Neuronal stem cell (in vitro differentiated cells): ENCODE measurements around the gene LRP4.

Experiments used
- DNase-seq: peaks from one replicate; pipeline ENCODE4 v3.0.0-alpha.2; 2013; ENCODE audit warnings: low spot score
- H2AFZ ChIP-seq: one replicate; pipeline ENCODE4 v1.6.1; 2013; ENCODE audit warnings: mild to moderate bottlenecking, low read length, inconsistent platforms
- H2AK5ac ChIP-seq: 2 replicates; pipeline ENCODE4 v1.6.1; 2013; ENCODE audit warnings: low read depth, mild to moderate bottlenecking, inconsistent platforms, low read length, moderate library complexity, mixed read lengths
- H2BK120ac ChIP-seq: 2 replicates; pipeline ENCODE4 v1.6.1; 2013; ENCODE audit warnings: low read depth, mild to moderate bottlenecking, inconsistent platforms, low read length, moderate library complexity, mixed read lengths
- H2BK12ac ChIP-seq: one replicate; pipeline ENCODE4 v1.6.1; 2013; ENCODE audit warnings: low read length, inconsistent platforms
- H2BK15ac ChIP-seq: 2 replicates; pipeline ENCODE4 v1.6.1; 2013; ENCODE audit warnings: mild to moderate bottlenecking, low read length, inconsistent platforms, mixed read lengths
- H2BK5ac ChIP-seq: one replicate; pipeline ENCODE4 v1.6.1; 2013; ENCODE audit warnings: inconsistent platforms, mild to moderate bottlenecking, low read length, moderate library complexity
- H3K14ac ChIP-seq: one replicate; pipeline ENCODE4 v1.6.1; 2013; ENCODE audit warnings: low read length, inconsistent platforms
- H3K18ac ChIP-seq: 2 replicates; pipeline ENCODE4 v1.6.1; 2013; ENCODE audit warnings: low read length, inconsistent platforms
- H3K23ac ChIP-seq: 2 replicates; pipeline ENCODE4 v1.6.1; 2013; ENCODE audit warnings: low read depth, mild to moderate bottlenecking, mixed read lengths, low read length, inconsistent platforms; ENCODE audit not compliant: poor library complexity
- H3K27ac ChIP-seq: replicated peaks from 3 replicates; pipeline ENCODE4 v1.5.1; 2013; ENCODE audit warnings: low read length, inconsistent platforms
- H3K27me3 ChIP-seq, 3 experiments: 2 replicates each; pipeline ENCODE4 v1.6.1; 2013; ENCODE audit warnings: low read length in 3 of 3, mild to moderate bottlenecking in 2 of 3, inconsistent platforms in 1 of 3, low read depth in 1 of 3, mixed read lengths in 1 of 3, moderate library complexity in 1 of 3; ENCODE audit not compliant: control insufficient read depth in 3 of 3, insufficient read depth in 3 of 3
- H3K36me3 ChIP-seq, 2 donors: replicated peaks in 1 of 2; 2 replicates each; pipeline ENCODE4 v1.6.1; 2013; ENCODE audit warnings: low read length in 2 of 2; ENCODE audit not compliant: control insufficient read depth in 2 of 2, insufficient read depth in 2 of 2
- H3K4ac ChIP-seq: 2 replicates; pipeline ENCODE4 v1.6.1; 2013; ENCODE audit warnings: inconsistent platforms, mild to moderate bottlenecking, low read length, moderate library complexity
- H3K4me1 ChIP-seq, 2 donors: 1 replicate in 1 of 2; 2 replicates in 1 of 2; pipeline ENCODE4 v1.6.1; 2013; ENCODE audit warnings: low read length in 2 of 2, low read depth in 1 of 2; ENCODE audit not compliant: control insufficient read depth in 2 of 2, insufficient read depth in 1 of 2
- H3K4me2 ChIP-seq: one replicate; pipeline ENCODE4 v1.6.1; 2013; ENCODE audit warnings: mild to moderate bottlenecking, low read length, inconsistent platforms; ENCODE audit not compliant: insufficient read depth, poor library complexity, severe bottlenecking
- H3K4me3 ChIP-seq, 2 donors: 2 replicates each; pipeline ENCODE4 v1.5.1; 2013; ENCODE audit warnings: low read length in 2 of 2, mild to moderate bottlenecking in 2 of 2, inconsistent platforms in 1 of 2, moderate library complexity in 1 of 2
- H3K79me1 ChIP-seq: one replicate; pipeline ENCODE4 v1.6.1; 2013; ENCODE audit warnings: low read depth, mild to moderate bottlenecking, inconsistent platforms, low read length, moderate library complexity
- H3K9ac ChIP-seq: one replicate; pipeline ENCODE4 v1.6.1; 2013; ENCODE audit warnings: mild to moderate bottlenecking, low read depth, low read length, inconsistent platforms; ENCODE audit not compliant: poor library complexity
- H3K9me3 ChIP-seq, 2 donors: replicated peaks in 1 of 2; 2 replicates each; pipeline versions ENCODE3 to v1.6.1; 2013; ENCODE audit warnings: low read length in 2 of 2, mild to moderate bottlenecking in 2 of 2, inconsistent platforms in 1 of 2, low read depth in 1 of 2, mixed read lengths in 1 of 2, moderate library complexity in 1 of 2; ENCODE audit not compliant: control insufficient read depth in 2 of 2, insufficient read depth in 1 of 2
- H4K8ac ChIP-seq: one replicate; pipeline ENCODE4 v1.6.1; 2013; ENCODE audit warnings: low read depth, mild to moderate bottlenecking, inconsistent platforms, low read length, moderate library complexity
- H4K91ac ChIP-seq: one replicate; pipeline ENCODE4 v1.6.1; 2013; ENCODE audit warnings: low read length, low read depth, mild to moderate bottlenecking, inconsistent platforms; ENCODE audit not compliant: poor library complexity
- WGBS, 2 donors: extraction: QIAGEN DNeasy Blood & Tissue Kit; methylation state at CpG; one replicate each; pipeline ENCODE4 v1.1.7; 2013; ENCODE audit warnings: missing lambda C conversion rate in 2 of 2, mixed read lengths in 1 of 2; ENCODE audit not compliant: insufficient read length in 2 of 2, insufficient replicate concordance in 1 of 2; ENCODE audit errors: extremely low coverage in 2 of 2; 5-methylcytosine and 5-hydroxymethylcytosine counted together

Gene LRP4

GRCh38 chr11:46948378-46949131, 30.2 kb upstream of the LRP4 start:
- Histone ChIP-seq H3K18ac (peak overlapping the region; percentile 56), H4K8ac (no peak overlapping the region), H4K91ac (no peak overlapping the region), H3K4me2 (no peak overlapping the region), H2BK15ac (no peak overlapping the region), H3K9ac (no peak overlapping the region), H3K4me1 (peaks cover 12 to 19% of the 10 kb centered on the region in 2 donors), H2BK120ac (no peak overlapping the region), H2AFZ (no peak overlapping the region), H3K27ac (peak overlapping the region; percentile 54), H2BK12ac (no peak overlapping the region), H3K36me3 (peaks cover 0 to 17% of the 10 kb centered on the region in 2 donors), H3K79me1 (no peaks in the 10 kb centered on the region), H3K4ac (no peak overlapping the region), H3K27me3 (no peaks in the 10 kb centered on the region), H2BK5ac (no peak overlapping the region), H3K4me3 (no peak overlapping the region), H3K14ac (no peak overlapping the region), H3K9me3 (no peaks in the 10 kb centered on the region), H3K23ac (no peak overlapping the region), H2AK5ac (no peak overlapping the region)
- no peak for DNase-seq
- WGBS, 2 donors = no CpG with 5 or more reads among the region's 4 CpGs

DNA sequence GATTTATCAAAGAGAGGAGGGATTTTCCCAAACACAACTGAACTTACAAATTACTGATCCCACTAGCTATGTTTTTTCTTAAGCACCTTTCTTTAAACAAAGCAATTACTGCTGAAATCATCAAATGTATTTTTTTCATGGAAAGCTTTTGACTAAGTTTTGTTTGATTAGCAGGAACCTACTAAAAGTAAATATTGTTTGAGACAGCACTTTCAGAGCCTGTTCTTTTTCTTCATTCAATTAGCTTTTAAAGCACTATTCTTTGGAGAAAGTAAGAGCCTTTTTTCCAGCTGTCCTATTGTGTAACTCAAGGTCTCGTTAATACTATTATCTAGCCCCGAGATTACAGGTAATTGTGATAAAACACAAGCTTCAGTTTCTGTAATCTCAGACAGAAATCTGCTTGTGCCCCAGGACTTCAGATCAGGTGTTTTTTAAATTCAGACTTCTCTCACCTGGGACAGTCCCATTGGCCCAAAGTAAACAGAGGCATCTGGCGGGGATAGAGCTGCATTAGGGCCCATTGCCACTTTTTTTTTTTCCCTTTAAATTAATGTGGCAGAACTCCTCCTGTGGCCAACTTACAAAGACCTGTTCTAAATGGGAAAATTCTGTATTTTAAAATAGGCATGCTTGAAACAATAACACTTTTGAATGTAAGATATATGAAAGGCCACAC, 29.2 kb upstream of the LRP4 start:
- Histone ChIP-seq H3K23ac (no peak overlapping the region), H4K91ac (no peak overlapping the region), H3K36me3 (peaks cover 0 to 26% of the 10 kb centered on the region in 2 donors), H2AFZ (no peak overlapping the region), H3K79me1 (no peaks in the 10 kb centered on the region), H2BK5ac (no peak overlapping the region), H4K8ac (no peak overlapping the region), H3K4me1 (peaks cover 12 to 16% of the 10 kb centered on the region in 2 donors), H3K14ac (no peak overlapping the region), H2BK120ac (no peak overlapping the region), H3K4ac (no peak overlapping the region), H3K27ac (peak overlapping the region; percentile 54), H3K27me3 (no peaks in the 10 kb centered on the region), H3K18ac (peak overlapping the region; percentile 56), H3K9ac (no peak overlapping the region), H3K4me3 (no peak overlapping the region), H2BK12ac (no peak overlapping the region), H2BK15ac (no peak overlapping the region), H3K4me2 (no peak overlapping the region), H2AK5ac (no peak overlapping the region), H3K9me3 (no peaks in the 10 kb centered on the region)
- DNase-seq = no peak
- WGBS, 2 donors = no CpG with 5 or more reads among the region's 3 CpGs

DNA sequence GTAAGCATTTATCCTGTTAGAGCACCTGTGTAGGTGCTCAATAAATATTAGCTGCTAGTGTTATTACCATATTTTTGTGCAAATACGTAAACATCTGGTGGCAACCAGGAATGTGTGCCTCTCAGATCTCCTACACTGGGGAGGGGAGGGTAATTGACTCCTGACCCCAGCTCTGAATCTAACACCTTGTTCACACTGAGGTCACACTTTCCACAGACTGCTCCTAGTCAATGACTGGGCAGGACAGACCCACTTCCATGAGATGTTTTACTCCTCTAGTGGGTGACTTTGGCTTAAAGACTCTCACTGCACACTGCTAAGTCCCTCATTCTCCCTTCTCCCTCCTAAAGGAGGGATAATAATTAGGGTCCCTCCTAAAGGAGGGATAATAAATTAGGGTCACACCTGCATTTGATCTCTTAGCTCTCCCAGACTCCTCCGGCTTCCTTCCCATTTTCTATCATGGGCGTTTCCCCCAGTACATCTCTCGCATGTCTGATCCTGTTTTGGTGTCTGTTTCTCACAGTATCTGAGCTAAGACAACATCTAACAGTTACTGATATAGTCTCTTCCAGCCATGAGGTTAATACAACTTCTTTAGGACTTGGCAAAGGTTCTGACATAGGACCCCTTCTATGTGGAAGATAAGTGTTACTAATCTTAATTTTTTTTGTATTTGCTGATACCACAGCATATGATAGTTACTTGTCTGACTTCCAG, 26.2 kb upstream of the LRP4 start:
- Histone ChIP-seq H3K4me1 (peaks cover 10 to 12% of the 10 kb centered on the region in 2 donors), H4K91ac (no peak overlapping the region), H3K36me3 (peaks cover 0 to 38% of the 10 kb centered on the region in 2 donors), H3K27ac (no peak overlapping the region), H3K9me3 (no peaks in the 10 kb centered on the region), H3K4me2 (no peak overlapping the region), H2BK12ac (no peak overlapping the region), H4K8ac (no peak overlapping the region), H3K14ac (no peak overlapping the region), H2AK5ac (no peak overlapping the region), H3K4me3 (no peak overlapping the region), H3K9ac (no peak overlapping the region), H2BK15ac (no peak overlapping the region), H2AFZ (no peak overlapping the region), H3K27me3 (no peaks in the 10 kb centered on the region), H3K4ac (no peak overlapping the region), H3K18ac (no peak overlapping the region), H3K23ac (no peak overlapping the region), H3K79me1 (no peaks in the 10 kb centered on the region), H2BK120ac (no peak overlapping the region), H2BK5ac (no peak overlapping the region)
- no CpG with 5 or more reads among the region's 4 CpGs for WGBS, 2 donors
- no peak for DNase-seq

DNA sequence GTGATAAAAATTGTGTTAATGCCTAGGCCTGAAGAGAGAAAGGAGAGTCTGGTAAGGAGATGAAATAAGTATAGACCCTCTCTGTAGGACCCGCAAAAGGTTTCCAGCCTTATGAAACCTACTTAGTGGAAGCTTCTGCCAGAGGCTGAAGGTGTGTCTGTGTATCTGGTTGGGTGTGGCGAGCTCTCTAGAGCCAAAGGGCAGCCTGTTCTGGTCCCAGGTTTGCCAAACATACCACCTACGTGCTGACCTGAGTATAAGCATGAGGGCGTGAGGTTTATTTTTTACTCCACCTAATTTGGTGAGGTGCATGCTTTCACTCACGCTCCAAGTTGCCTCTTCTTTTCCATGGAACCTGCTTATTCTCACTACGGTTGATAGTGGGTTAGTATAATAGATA, 23.8 kb upstream of the LRP4 start:
- DNase-seq = no peak

More for the DNA sequence above, 23.8 kb upstream of the LRP4 start:
- Histone ChIP-seq H3K18ac (no peak overlapping the region), H2AK5ac (no peak overlapping the region), H3K36me3 (peaks cover 0 to 37% of the 10 kb centered on the region in 2 donors), H3K9me3 (no peaks in the 10 kb centered on the region), H2BK15ac (no peak overlapping the region), H2AFZ (no peak overlapping the region), H3K23ac (no peak overlapping the region), H3K4me3 (no peak overlapping the region), H3K4me1 (peaks cover 2% of the 10 kb centered on the region in 2 donors), H3K4me2 (no peak overlapping the region), H4K8ac (no peak overlapping the region), H3K4ac (no peak overlapping the region), H3K27me3 (no peaks in the 10 kb centered on the region), H2BK12ac (no peak overlapping the region), H3K27ac (no peak overlapping the region), H3K9ac (no peak overlapping the region), H2BK5ac (no peak overlapping the region), H4K91ac (no peak overlapping the region), H3K14ac (no peak overlapping the region), H2BK120ac (no peak overlapping the region), H3K79me1 (no peaks in the 10 kb centered on the region)
- WGBS, 2 donors = no CpG with 5 or more reads among the region's 6 CpGs
